Measurements from ENCODE around the gene FARS2.

Gene FARS2

GRCh38 chr6:5331845-5332442, 70.6 kb downstream of the FARS2 start:
- in situ Hi-C loops (cut with HindIII; ENCODE audit: low sequenced_read_pairs): no loop called here
- no peak for DNase-seq (ENCODE audit: low read depth, low spot score)
- TF ChIP-seq CTCF (IDR thresholded peaks at IDR 0.05; ENCODE audit: low read depth, low read length): no peak
- H3K4me3 ChIP-seq (ENCODE audit: low read depth, low read length): no peak overlapping the region

- peak; percentile 30 for DNase-seq (ENCODE audit: low read depth, low spot score)
- TF ChIP-seq CTCF (IDR thresholded peaks at IDR 0.05; ENCODE audit: low read depth, low read length): no peak
- in situ Hi-C loops (cut with HindIII; ENCODE audit: low sequenced_read_pairs): no loop called here
- H3K4me3 ChIP-seq (ENCODE audit: low read depth, low read length): no peak overlapping the region
Observed at GRCh38 chr6:5333658-5334057, 72.3 kb downstream of the FARS2 start.

- no peak for TF ChIP-seq CTCF (IDR thresholded peaks at IDR 0.05; ENCODE audit: low read depth, low read length)
- in situ Hi-C loops (cut with HindIII; ENCODE audit: low sequenced_read_pairs): no loop called here
- peak; percentile 13 for DNase-seq (ENCODE audit: low read depth, low spot score)
- no peak overlapping the region for H3K4me3 ChIP-seq (ENCODE audit: low read depth, low read length)
Observed at GRCh38 chr6:5334341-5334740, 73.0 kb downstream of the FARS2 start.

- no peak for DNase-seq (ENCODE audit: low read depth, low spot score)
- no peak overlapping the region for H3K4me3 ChIP-seq (ENCODE audit: low read depth, low read length)
- in situ Hi-C loops (cut with HindIII; ENCODE audit: low sequenced_read_pairs): no loop called here
- TF ChIP-seq CTCF (IDR thresholded peaks at IDR 0.05; ENCODE audit: low read depth, low read length): no peak
Observed at GRCh38 chr6:5335020-5335419, 73.7 kb downstream of the FARS2 start.

GRCh38 chr6:5337573-5337972, 76.3 kb downstream of the FARS2 start:
- DNase-seq (ENCODE audit: low read depth, low spot score): peak; percentile 78
- no peak for TF ChIP-seq CTCF (IDR thresholded peaks at IDR 0.05; ENCODE audit: low read depth, low read length)
- in situ Hi-C loops (cut with HindIII; ENCODE audit: low sequenced_read_pairs): no loop called here
- no peak overlapping the region for H3K4me3 ChIP-seq (ENCODE audit: low read depth, low read length)

GRCh38 chr6:5338177-5338960, 77.1 kb downstream of the FARS2 start:
- TF ChIP-seq CTCF (IDR thresholded peaks at IDR 0.05; ENCODE audit: low read depth, low read length): no peak
- no peak overlapping the region for H3K4me3 ChIP-seq (ENCODE audit: low read depth, low read length)
- DNase-seq (ENCODE audit: low read depth, low spot score): no peak
- in situ Hi-C loops (cut with HindIII; ENCODE audit: low sequenced_read_pairs): no loop called here

Data from astrocyte of the spinal cord (primary cell).